ENCODE measurements around the gene CRYM.

CRYM gene

DNA sequence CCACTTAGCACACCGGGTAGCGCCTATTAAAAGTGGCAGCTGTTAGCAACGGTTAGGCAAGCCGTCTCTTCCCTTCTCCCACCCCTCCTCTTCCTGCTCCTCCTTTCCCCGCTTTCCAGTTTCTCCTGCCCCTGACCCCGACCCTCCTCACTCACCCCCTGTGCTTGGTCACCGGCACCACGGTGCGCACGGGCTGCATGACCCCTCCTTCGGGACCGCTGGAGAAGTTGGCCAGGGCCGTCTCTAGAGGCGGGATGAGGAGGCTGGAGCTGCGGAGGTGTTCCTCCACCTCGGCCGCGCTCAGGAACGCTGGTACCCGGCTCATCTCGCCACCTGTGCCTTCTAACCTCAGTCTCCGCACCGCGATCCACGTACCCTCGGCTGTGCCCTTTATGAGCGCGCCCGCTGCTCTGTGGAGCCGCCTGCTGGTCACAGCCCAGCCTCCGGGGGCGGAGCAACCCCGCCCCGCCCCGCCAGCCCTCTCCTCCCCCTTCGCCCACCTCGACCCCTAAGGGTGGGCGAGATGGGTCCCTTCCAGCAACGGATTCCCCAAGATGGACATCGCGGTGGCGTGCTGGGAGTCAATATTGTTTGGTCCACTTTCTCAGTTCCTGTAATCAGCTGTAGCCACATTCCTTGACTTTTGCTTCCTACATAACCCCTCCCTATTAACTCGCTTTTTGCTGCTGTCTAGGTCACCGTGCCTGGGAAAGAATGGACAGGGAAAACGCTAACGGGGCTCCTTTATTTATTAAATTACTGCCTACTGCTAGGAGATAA, at the start of gene CRYM (continued):
- no peak for TF ChIP-seq ZNF48 (tag by site-specific recombination; IDR thresholded peaks at IDR 0.05)
- no peak for TF ChIP-seq MYNN (tag by site-specific recombination; IDR thresholded peaks at IDR 0.05; ENCODE audit: borderline replicate concordance)
- TF ChIP-seq ZNF624 (tag by site-specific recombination; IDR thresholded peaks at IDR 0.05): no peak
- TF ChIP-seq ZNF677 (tag by site-specific recombination; IDR thresholded peaks at IDR 0.05): no peak
- TF ChIP-seq ZNF830 (tag by site-specific recombination; IDR thresholded peaks at IDR 0.05; ENCODE audit: low read depth): no peak
- TF ChIP-seq ZNF548 (tag by site-specific recombination; IDR thresholded peaks at IDR 0.05): no peak
- TF ChIP-seq PRDM1 (tag by site-specific recombination; IDR thresholded peaks at IDR 0.05): peak; percentile 90
- no peak for TF ChIP-seq BCL11A (tag by site-specific recombination; IDR thresholded peaks at IDR 0.05; ENCODE audit: low read depth)
- no peak for TF ChIP-seq ZNF747 (tag by site-specific recombination; IDR thresholded peaks at IDR 0.05)
- no peak for TF ChIP-seq ZNF791 (tag by site-specific recombination; IDR thresholded peaks at IDR 0.05)
- TF ChIP-seq ZNF112 (tag by site-specific recombination; IDR thresholded peaks at IDR 0.05): no peak

- TF ChIP-seq, protein P1, sequence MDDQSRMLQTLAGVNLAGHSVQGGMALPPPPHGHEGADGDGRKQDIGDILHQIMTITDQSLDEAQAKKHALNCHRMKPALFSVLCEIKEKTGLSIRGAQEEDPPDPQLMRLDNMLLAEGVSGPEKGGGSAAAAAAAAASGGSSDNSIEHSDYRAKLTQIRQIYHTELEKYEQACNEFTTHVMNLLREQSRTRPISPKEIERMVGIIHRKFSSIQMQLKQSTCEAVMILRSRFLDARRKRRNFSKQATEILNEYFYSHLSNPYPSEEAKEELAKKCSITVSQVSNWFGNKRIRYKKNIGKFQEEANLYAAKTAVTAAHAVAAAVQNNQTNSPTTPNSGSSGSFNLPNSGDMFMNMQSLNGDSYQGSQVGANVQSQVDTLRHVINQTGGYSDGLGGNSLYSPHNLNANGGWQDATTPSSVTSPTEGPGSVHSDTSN (CRISPR knock-in tag; IDR thresholded peaks at IDR 0.05): no peak
- TF ChIP-seq ZNF169 (tag by site-specific recombination; IDR thresholded peaks at IDR 0.05) (no peak), ZNF341 (tag by site-specific recombination; IDR thresholded peaks at IDR 0.05; ENCODE audit: low read depth) (no peak), AEBP2 (tag by site-specific recombination; IDR thresholded peaks at IDR 0.05; ENCODE audit: borderline replicate concordance) (no peak), PRDM6 (tag by site-specific recombination; IDR thresholded peaks at IDR 0.05) (no peak), ZFP37 (tag by site-specific recombination; IDR thresholded peaks at IDR 0.05) (no peak), MYNN (tag by site-specific recombination; IDR thresholded peaks at IDR 0.05; ENCODE audit: borderline replicate concordance) (no peak), SETDB1 (IDR thresholded peaks at IDR 0.05; ENCODE audit: insufficient read length, low read length) (no peak), HIC1 (tag by site-specific recombination; IDR thresholded peaks at IDR 0.05) (no peak), ZNF366 (tag by site-specific recombination; conservative IDR thresholded peaks at IDR 0.05) (no peak), ZNF350 (tag by site-specific recombination; IDR thresholded peaks at IDR 0.05) (no peak), ZNF23 (tag by site-specific recombination; IDR thresholded peaks at IDR 0.05; ENCODE audit: borderline replicate concordance) (no peak), SP2 (tag by site-specific recombination; IDR thresholded peaks at IDR 0.05) (no peak), ZBTB11 (tag by site-specific recombination; conservative IDR thresholded peaks at IDR 0.05; ENCODE audit: low read depth) (no peak), ZNF155 (tag by site-specific recombination; IDR thresholded peaks at IDR 0.05) (no peak)
- TF ChIP-seq, protein P2, sequence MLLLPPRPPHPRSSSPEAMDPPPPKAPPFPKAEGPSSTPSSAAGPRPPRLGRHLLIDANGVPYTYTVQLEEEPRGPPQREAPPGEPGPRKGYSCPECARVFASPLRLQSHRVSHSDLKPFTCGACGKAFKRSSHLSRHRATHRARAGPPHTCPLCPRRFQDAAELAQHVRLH (tag by site-specific recombination; IDR thresholded peaks at IDR 0.05): no peak
- POLR2A ChIA-PET: no interaction called here
- no peaks in the 10 kb centered on the region for H3K4me1 ChIP-seq (ENCODE audit: control insufficient read depth, insufficient read depth, low read length)
- no peak overlapping the region for H3K27ac ChIP-seq (ENCODE audit: extremely low read depth, low read depth, low read length)
- H3K9me3 ChIP-seq (ENCODE audit: control insufficient read depth, insufficient read depth, low read depth, low read length): no peaks in the 10 kb centered on the region
- CTCF ChIA-PET: no interaction called here
- no peak overlapping the region for H3K4me3 ChIP-seq (ENCODE audit: low read depth, low read length)
- no peaks in the 10 kb centered on the region for H3K36me3 ChIP-seq (ENCODE audit: control insufficient read depth in 2 of 2, insufficient read depth in 1 of 2, low read length in 2 of 2)
Observed at GRCh38 chr16:21327046-21327445, 49.0 kb upstream of the CRYM start.
